GM18870 (cell line): ENCODE measurements around the gene RAX2.
"Not testable (repeated sequence)": the region's sequence is repeated elsewhere in the genome, so short reads cannot be mapped to it uniquely, and the experiment has no call there.

ENCODE experiments used
- ATAC-seq: cut with Tn5 transposase; IDR thresholded peaks from one replicate; pipeline ENCODE4 v1.9.1; 2021; ENCODE audit warnings: moderate library complexity; ENCODE audit not compliant: unreplicated experiment

The RAX2 gene

GRCh38 chr19:3778104-3778867, 6.3 kb upstream of the RAX2 start:
- ATAC-seq = no peak

GRCh38 chr19:3776479-3777040, 4.5 kb upstream of the RAX2 start:
- ATAC-seq = no peak

DNA sequence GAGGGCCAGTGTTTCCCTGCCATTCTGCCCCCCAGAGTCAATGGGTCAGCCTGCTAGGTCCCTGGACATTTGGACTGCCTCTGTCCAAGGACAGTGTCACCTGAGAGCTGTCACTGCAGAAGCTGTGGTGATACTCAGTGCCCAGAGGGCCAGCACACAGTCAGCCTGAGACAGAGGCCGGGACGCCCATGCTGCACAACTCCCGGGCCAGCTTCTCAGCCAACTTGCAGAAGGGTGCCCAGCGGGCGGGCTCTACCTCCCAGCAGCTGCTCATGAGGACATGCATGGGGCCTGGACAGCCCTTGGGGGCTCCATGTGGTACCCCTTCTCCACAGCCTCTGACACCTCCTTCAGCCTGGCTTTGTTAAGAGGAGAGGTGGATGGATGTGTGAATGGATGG, 3.8 kb upstream of the RAX2 start:
- ATAC-seq = no peak

GRCh38 chr19:3775374-3775711, 3.3 kb upstream of the RAX2 start:
- ATAC-seq = no peak

- no peak for ATAC-seq
Measured at GRCh38 chr19:3774621-3775373, 2.8 kb upstream of the RAX2 start.

- no peak for ATAC-seq
Measured at GRCh38 chr19:3773814-3774515, 1.9 kb upstream of the RAX2 start.

DNA sequence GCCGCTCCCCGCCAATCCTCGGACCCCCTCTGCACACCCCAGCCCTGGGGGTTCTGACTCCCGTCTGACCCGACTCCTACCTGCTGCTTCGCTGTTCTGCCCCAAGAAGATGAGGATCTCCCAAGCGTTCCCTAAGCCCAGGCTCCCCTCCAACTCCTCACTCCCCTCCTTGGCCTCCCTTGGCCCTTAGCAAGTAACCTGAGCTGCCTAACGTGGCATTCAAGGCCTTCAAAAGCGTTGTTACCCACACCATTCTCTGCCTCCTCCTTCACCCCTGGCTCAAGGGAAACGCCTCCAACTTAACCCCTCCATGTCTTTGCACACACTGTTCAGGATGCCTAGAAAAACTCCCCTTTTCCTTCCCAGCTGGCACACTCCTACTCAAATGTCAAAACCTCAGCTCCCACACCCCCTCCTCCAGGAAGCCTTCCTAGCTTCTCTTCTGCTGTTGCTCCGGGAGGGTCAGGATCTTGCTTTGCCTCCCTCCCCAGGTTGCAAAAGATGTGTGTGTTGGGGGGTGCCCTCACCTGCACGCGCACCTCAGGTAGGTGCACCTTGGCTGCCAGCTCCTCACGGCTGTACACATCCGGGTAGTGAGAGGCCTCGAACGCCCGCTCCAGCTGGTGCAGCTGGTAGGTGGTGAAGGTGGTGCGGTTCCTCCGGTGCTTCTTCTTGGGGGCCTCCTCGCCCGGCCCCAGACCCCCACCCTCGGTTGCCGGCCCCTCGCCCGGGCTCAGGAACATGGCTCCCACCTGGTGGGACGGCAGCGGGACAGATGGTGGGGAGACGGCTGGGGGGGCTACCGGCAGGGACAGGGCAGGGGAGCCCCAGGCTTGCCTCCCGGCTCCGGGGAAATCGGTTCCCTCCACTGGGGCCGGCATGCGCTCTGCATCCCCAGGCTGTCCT, 775 bp downstream of the RAX2 start:
- no peak for ATAC-seq

- no peak for ATAC-seq
Measured at GRCh38 chr19:3770136-3770999, 1.7 kb downstream of the RAX2 start.

GRCh38 chr19:3769494-3769893, 2.5 kb downstream of the RAX2 start:
- no peak for ATAC-seq

DNA sequence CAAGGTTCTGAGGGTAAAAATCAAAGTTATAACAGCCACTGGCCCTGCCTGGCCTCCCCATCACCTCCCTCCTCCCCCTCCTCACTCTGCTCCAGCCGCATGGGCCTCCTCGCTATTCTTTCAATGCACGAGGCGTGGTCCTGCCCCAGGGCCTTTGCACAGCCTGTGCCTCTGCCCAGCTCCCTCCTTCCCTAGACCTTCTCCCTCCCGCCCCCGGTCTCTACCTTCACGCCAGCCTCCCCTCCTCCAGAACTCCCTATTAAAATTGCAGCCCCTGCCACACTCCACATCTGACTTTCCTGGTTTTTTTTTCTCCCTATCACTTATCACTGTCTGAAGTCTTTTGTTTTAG, 3.3 kb downstream of the RAX2 start:
- no peak for ATAC-seq

GRCh38 chr19:3768015-3768747, 3.8 kb downstream of the RAX2 start:
- ATAC-seq = no peak

DNA sequence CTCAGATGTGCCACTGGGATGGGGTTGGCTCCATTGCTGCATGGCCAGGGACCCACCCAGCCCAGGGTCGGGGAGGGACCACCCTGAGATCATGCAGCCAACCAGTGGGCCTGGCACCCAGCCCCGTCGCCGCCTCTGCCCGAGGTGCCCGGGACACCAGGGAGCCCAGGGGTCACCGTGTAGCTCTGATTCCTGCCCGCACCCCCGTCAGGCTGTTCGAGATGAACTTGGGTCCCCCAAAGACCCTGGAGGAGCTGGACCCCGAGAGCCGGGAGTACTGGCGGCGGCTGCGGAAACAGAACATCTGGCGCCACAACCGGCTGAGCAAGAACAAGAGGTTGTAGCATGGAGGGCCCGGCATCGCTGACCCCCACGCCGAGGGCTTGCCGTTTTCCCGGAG, 5.0 kb downstream of the RAX2 start:
- ATAC-seq = no peak

DNA sequence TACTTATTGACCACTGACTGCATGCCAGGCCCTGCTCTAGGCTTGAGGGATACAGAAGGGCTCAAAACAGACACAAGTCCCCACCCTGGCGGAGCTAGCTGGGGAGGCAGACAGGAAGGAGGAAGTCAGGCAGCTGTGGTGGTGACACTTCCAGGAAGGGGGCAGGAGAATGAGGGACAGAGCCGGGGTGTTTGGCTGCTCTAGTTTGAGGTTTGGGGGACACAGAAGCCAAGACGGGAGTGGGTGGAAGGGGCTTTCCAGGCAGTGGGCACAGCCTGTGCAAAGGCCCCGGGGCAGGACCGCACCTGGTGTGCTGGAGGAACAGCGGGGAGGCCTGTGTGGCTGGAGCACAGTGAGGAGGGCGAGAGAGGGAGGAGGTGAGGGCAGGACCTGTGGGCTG, 5.5 kb downstream of the RAX2 start:
- ATAC-seq = no peak

DNA sequence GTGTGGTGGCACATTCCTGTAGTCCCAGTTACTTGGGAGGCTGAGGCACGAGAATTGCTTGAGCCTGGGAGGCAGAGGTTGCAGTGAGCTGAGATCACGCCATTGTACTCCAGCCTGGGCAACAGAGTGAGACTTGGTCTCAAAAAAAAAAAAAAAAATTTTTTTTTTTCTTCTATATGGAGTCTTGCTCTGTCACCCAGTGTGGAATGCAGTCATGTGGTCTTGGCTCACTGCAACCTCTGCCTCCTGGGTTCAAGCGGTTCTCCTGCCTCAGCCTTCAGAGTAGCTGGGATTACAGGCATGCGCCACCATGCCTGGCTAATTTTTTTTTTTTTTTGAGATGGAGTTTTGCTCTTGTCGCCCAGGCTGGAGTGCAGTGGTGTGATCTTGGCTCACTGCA, 6.3 kb downstream of the RAX2 start:
- not testable (repeated sequence) for ATAC-seq

- ATAC-seq = no peak
Measured at GRCh38 chr19:3765121-3765520, 6.9 kb downstream of the RAX2 start.

DNA sequence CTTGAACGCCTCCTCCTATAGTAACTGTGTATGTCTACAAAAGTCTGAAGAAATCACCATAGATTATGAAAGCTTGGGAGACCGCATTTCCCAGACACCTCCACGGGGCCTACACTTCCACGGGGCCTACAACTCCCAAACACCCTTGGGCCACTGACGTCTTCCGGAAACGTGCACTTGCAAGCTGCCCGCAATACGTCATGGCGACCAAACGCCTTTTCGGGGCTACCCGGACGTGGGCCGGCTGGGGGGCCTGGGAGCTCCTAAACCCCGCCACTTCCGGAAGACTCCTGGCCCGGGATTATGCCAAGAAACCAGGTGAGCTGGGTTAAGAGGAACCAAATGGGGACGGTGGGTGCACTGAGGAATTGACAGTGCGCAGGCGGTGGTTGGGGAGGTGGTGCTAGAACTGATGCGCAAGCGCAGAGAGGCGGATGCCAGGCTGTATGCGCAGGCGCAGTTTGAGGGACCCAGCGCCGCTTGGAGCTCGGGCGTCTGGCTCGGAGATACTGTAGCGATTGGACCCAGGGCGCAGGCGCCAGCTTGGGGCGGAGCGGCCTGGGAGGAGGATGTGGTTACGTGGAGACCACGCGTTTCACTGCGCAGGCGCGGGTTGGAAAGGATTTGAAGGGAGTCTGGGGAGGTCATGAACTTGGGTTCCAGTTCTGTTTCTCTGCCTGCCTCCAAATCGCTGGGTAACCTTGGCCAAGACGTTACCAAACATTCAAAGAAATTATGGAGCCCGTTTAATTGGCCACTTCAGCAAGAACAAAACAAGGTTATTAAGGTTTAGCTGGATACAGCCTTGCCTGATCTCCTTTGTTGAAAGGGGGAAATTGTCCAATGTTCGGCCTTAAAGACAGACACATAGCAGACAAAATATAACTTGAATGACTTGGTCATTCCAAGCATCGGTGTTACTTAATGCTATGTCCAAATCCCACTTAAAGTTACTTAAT, 9.2 kb downstream of the RAX2 start, which contains the start of gene MRPL54:
TSS of gene MRPL54 (plus strand) at position 182 of the 959 bp plus-strand sequence. CDS start at position 201, 19 bp downstream.
- peak; percentile 68 for ATAC-seq

- peak; percentile 6 for ATAC-seq
Measured at GRCh38 chr19:3762130-3762473, 9.9 kb downstream of the RAX2 start.
